Stimulated activated naive CD4-positive, alpha-beta T cell (primary cell): Measurements from ENCODE around the gene STAMBPL1.

Source experiments
- DNase-seq, 6 experiments: peaks; one replicate each; lab custom pipeline; 2025; lab: John Stamatoyannopoulos, UW

Gene STAMBPL1

GRCh38 chr10:88893611-88894010, 13.6 kb downstream of the STAMBPL1 start:
- DNase-seq = no peak

DNA sequence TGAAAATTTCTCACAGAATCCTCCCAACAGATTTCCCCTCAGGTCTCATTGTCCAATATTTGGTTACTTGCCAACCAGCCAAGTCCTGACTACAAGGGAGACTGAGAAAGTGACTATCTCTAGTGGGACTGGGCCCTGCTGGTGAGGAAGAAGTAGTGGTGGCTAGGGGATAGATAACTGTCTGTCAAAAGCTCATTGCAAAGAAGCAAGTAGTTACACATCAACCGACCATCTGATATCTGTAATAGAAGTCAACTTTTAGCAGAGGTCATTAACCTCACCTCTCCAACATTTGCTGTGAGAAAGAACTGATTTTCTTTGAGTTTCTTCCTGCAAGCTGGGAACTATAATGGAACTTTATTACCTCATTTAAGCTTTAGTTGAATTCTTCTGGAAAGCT, 15.2 kb downstream of the STAMBPL1 start:
- no peak for DNase-seq

DNA sequence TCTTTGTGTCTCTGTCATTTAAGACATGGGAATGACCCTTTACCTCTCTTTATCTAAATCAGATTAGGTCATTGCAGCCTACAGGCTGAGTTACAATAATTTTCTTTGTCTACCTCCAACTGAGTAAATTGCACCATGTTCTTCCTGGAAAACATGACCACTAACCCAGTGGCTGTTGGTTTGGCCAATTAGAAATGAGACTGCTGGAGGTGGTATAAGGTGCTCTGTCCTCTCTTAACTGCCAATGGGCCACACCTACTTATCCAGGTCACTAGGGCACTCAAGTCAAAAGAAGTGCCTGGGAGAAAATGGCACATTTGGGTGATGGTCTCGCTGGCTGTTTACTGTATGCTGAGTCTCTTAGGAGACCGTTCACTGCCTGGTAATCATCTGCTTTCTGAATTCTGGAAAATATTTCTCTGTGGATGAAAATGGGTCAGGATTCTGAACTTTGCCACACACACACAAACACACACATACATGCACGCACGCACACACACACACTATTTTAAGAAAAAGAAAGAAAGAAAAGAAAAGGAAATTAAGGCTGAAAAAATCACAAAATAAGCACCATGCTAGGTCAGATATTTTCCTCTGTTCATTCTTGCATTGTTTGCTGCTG, 16.4 kb downstream of the STAMBPL1 start:
- DNase-seq = no peak

DNA sequence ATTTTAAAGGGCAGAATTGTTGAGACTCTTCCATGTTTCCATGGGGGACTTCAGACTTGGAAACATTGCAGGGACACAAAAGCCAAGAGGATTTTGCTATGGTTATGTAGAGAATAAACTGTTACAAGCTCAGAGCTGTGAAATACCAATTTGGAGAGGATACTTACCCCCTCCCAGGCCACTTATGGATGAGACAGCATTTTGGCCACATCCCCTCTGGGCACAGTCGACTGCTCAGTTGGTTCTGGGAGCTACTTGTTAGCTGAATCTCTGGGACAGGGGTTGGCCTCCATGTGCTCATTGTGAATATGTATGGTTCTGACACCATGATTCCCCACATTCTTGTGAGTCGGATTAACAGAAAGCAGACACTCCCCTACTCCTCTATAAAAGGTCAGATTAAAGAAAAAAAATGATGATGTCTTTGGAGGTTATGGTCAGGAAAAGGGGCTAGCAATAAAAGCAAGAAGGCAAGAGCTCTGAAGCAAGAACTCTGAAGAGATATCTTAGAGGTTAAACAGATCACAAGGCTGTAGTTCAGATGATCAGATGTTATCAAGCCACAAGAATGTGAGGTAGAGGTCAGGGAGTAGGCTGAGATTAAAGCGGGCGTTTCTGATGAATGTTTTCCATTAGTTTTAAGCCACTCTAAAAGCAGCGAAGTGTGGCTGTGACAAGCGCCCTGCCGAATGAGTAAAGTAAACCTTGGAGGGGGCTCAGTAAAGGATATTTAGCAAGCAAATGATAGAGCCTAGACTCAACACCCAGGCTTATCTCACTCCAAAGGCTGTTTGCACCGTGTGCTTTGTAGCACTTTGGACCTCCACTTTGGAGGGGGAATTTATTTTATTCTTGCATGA, 17.2 kb downstream of the STAMBPL1 start:
- no peak for DNase-seq

- no peak for DNase-seq
Observed at GRCh38 chr10:88898727-88899126, 18.7 kb downstream of the STAMBPL1 start.

- DNase-seq = no peak
Observed at GRCh38 chr10:88899886-88900285, 19.8 kb downstream of the STAMBPL1 start.

DNA sequence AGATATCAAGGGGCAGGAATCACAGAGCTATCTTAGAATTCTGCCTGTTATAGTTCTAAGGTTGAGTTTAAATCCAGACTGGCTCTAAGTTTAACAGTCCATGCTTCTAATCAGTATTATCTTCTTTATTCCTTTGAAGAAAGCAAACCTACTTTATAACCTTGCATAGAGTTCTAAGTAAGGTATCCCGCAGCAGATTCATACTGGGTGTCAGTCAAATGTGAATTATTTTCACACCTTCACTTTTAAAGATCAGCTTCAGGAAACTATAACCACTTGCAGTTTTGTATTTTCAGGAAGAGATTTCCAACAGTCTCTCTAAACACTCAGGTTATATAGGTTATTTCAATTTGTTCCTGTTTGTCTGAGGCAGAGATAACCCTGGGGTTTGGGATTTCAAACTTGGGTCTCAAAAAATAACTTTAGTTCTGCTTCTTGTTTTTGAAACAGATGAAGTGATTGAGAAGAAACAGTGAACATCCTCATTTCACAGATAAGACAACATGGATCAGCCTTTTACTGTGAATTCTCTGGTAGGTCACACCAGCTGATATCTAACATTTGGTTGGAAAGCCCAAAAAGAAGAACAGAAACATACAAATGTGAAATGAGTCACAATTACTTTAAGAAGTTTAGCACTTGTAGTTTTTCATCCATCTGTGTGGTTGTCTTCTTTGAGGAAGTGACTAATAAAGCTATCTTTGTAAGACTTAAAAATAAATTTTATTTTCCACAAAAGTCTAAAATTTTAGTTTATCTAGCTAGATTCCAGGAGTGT, 21.4 kb downstream of the STAMBPL1 start:
- no peak for DNase-seq

GRCh38 chr10:88901984-88902789, 22.1 kb downstream of the STAMBPL1 start:
- no peak for DNase-seq

- DNase-seq = no peak
Observed at GRCh38 chr10:88903715-88904114, 23.7 kb downstream of the STAMBPL1 start.

DNA sequence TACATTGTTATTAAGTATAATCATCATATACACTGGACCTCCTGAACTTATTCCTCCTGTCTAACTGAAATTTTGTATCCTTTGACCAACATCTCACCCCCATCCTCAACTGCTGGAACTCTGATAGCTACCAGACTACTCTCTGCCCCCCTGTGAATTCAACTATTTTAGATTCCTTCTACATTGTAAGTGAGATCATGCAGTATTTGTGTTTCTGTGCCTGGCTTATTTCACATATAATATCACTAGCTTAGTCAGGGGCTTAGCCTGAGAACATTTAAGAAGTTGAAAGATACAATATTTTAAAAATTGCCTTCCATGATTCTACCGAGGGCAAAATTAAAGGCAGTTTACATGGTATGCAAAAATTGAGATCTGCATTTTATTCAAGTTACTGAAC, 26.9 kb downstream of the STAMBPL1 start:
- DNase-seq = no peak

DNA sequence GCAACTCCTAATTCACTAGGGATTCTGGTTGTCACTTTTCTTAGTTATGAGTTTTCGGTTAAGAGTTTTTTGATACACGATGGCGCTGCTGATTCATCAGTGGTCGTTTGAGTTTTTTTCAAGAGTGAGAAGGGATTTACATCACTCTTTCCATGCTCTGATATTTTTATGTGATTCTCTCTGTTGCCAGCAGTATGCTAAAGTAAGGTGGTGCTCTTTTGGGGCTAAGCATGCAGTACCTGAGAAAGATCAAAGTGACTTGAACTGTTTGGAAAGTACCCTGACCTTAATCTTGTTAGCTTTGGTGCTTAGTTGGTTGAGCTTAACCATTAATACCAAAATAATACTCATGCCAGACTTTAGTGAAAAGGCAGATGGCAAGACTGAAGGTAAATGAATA, 28.1 kb downstream of the STAMBPL1 start:
- DNase-seq = no peak

- DNase-seq = no peak
Observed at GRCh38 chr10:88911116-88911515, 31.1 kb downstream of the STAMBPL1 start.

DNA sequence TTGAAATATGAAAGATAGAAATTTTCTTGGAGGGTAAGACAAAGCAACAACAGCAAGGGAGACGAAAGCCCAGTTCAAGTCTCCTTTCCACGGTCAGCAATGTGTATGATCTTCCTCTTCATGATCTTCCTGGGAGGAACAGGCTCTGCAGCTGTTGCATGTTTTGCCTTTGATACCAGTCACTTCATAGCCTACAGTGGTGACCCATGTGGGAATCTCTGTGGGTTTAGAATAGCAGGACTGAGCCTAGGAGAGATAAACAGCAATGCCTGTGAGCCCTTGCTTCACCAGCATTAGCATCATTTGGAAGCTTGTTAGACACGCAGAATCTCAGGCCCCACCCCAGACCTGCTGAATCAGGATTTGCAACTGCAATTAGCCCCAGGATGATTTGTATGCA, 31.8 kb downstream of the STAMBPL1 start:
- no peak for DNase-seq

- no peak for DNase-seq
Observed at GRCh38 chr10:88913127-88913526, 33.1 kb downstream of the STAMBPL1 start.

DNA sequence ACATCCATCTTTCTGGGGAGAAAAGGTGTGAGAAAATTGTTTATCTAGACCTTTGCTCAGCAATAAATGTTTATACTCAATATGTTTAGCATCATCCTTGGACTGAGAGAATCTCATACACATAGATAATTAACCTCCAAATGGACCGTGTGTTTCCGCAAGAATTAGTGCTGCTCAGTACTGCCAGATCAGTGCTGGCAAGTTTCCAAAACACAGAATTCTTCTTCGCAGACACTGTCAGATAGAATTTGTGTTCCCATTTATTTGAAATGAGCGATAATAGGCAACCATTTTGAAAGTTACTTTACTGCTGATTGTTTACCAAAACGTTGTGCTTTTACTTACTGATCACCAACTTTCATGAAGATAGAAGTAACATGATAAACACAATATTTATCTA, 33.7 kb downstream of the STAMBPL1 start:
- no peak for DNase-seq

- no peak for DNase-seq
Observed at GRCh38 chr10:88915781-88916180, 35.7 kb downstream of the STAMBPL1 start.

- no peak for DNase-seq
Observed at GRCh38 chr10:88916231-88916630, 36.2 kb downstream of the STAMBPL1 start.

DNA sequence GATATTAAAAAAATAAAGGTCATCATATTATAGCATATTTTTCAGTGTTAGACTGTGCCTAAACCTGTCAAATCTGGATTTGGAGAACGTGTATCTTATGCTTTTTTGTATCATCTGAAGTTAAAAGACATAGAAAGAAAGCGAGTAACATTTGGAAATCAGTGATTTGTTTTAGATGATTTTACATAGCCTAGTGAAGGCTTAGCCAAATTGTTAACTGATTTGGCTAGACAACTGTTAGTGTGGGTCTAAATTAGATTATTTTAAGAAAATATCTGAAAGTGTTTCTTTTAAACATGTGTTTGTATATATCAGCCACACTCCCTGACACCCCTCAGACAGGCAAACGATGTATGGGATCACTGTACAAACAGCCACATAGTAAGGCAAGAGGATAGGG, 36.9 kb downstream of the STAMBPL1 start:
- DNase-seq = no peak

GRCh38 chr10:88918191-88918905, 38.3 kb downstream of the STAMBPL1 start:
- DNase-seq = no peak

GRCh38 chr10:88919041-88919440, 39.0 kb downstream of the STAMBPL1 start:
- no peak for DNase-seq

GRCh38 chr10:88920198-88920597, 40.2 kb downstream of the STAMBPL1 start:
- DNase-seq = no peak
